ENCODE measurements around the gene MPP2.
"Not testable (repeated sequence)": the region's sequence is repeated elsewhere in the genome, so short reads cannot be mapped to it uniquely, and the experiment has no call there.

The MPP2 gene

DNA sequence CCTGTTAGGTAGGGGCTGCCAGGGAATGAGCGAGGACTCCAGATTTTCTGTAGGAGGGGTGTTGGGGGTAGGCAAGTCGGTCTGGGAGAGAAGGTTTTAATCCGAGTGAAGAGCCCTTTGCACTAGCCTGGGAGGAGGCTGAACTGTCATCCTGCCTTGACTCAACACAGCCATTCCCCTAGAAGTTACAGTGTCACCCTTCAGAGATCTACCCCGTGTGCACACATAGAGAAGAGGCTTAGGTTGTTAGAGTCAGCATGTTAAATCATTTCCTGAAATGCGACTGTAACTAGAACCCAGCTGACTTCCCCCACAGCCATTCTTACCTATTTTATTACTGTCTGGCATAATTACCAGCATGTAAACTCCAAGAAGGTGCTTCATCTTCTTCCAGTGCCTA lies 20.6 kb upstream of the MPP2 start:
- not testable (repeated sequence) for FAIRE-seq

DNA sequence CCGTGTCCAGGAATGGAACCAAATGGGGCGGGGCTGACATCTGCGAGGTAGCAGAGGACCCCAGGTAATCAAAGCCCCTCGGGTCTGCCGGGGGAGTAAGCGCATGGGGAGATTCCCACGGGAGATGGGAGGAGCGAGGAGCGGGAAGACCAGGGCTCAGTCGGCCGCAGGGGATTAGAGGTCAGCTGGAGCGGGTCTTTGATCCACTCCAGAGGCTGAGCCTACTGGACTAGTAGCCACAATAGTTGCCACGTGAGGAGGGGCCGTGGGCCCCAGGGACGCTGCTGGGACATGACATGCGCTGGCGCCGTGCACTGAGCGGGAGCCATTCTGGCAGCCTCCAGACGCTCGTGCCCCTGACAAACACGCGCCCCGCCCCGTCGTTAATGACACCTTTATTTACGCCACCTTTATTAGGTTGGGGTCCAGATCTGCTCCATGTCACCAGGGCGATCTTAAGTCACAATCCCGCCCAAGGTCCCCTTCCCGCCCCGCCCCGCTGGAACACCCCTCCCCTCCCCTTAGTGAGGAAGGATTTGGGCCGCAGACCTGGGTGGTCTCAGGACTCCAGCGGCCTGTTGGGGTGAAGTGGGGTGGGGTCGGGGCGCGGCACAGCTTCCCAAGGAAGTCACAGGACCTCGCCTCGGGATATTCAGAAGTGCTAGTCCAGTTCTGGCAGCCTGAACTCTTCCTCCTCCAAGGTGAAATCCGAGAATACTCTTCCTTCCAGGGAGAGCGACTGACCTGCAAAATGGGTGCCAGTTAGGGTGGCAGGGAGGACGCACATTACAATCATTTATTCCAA lies 19.9 kb upstream of the MPP2 start:
- no peak for FAIRE-seq

DNA sequence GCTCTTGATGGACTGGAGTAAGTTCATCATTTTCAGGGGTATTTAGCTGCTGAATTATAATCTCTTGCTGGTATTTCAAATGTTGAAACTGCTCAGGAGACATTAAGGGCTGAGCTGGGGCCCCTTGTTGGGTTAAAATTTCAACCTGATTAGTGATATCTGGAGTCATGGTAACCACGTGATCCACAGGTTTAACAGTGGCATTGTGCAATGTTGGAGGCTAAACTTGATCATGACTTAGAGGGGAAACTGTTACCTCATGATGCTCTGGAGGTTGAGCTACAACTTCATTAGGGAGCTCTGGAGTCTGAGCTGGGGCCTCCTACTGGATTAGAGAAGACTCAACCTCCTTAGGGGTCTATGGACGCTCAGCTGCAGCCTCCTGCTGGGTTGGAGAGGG lies 17.2 kb upstream of the MPP2 start:
- no peak for FAIRE-seq

DNA sequence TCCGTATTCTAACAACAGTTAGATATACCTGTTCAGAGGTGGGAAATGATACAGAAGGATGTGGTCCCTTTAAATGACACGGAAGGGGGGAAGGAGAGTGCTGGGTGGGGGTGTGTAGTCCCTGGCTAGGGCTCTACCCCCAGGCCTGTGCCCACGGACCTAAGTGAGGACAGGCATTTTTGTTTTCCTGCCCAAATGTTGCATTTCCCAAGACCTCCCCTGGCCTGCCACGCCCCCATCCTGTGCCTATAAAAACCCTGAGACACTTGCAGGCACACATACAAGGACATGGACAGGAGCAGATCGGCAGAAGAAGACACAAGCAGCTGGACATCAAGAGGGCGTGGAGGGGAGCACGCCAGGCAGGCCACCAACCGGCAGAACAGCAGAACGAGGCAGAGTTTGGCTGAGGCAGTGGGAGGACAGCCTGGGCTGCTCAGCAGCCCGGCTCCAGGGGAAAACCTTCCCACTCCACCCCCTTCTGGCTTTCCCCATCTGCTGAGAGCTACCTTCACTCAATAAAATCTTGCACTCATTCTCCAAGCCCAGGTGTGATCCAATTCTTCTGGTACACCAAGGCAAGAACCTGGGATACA lies 13.3 kb upstream of the MPP2 start:
- FAIRE-seq: no peak

DNA sequence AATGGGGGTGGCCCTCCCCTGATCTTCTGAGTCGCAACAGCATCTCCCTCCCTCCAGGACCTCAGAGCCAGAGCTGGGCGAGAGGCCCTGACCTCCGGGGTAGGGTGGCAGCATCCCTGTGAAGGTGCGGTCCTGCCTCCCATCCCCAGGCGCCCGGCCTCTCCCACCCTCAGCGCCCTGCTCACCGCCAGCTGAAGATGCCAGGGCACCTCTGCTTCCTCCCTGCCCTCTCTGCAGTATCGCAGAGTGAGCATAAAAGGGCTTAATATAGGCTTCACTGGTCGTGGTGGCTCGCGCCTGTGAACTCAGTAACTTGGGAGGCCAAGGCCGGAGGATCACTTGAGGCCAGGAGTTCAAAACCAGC lies 10.7 kb upstream of the MPP2 start:
- no peak for FAIRE-seq

DNA sequence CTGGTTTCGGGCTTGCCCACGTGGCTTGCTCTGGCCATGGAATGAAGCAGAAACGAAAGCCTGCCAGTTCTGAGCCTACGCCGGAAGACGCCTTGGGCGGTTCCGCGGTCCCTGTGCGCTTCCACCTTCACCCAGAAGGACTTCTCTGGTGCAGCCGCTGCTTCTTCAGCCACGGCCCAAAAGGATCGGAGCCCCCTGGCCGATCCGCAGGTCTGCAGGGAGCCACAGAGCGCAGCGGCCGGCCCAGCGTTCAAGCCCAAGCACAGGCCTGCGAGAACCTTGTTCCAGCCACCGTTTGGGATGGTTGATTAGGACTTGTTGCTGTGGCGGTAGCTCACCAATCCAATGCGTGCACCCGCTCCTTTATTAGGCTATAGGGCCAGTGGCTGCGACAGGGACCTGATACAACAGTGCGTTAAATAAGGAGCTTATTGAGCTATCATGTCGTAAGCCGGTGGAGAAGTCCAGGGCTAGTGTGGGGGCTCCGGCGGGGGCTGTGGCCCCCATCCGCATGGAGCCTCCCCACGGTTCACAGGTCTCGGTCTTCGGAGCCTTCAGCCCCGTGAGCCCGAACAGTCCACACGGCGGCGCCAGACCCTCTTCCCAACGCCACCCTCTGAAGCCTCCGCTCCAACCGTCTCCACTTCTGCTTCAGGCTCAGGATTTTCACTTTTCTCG lies 10.2 kb upstream of the MPP2 start:
- no peak for FAIRE-seq

DNA sequence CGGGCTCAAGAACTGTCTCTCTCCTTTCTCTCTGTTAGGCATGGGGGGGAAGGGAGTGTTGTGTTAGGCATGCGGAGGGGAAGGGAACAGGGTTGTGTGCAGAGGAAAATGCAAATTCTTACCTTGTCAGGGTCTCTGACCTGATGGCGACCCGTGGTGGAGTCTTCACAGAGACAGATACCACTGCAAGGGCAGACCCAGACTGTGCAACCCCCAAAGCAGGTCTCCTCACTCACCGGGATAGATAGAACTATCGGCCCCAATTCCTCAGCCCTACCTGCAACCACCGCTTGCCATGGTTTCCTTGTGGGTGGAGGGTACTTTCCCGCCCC lies 9.6 kb upstream of the MPP2 start:
- FAIRE-seq: no peak

DNA sequence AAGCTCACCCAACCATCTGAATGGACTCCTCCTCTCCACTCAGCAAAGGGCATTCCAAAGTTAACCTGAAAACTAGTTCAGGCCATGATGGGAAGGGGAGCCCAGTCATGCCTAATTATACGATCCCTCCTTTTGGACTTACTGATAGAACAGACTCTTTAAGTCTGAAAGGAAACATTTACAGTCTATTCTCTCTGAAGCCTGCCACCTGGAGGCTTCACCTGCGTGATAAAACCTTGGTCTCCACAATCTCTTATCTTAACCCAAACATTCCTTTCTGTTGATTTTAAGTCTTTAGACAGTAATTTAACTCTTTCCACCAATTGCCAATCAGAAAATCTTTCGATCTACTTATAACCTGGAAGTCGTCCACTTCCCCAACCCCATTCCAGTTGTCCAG lies 9.0 kb upstream of the MPP2 start:
- FAIRE-seq: no peak

DNA sequence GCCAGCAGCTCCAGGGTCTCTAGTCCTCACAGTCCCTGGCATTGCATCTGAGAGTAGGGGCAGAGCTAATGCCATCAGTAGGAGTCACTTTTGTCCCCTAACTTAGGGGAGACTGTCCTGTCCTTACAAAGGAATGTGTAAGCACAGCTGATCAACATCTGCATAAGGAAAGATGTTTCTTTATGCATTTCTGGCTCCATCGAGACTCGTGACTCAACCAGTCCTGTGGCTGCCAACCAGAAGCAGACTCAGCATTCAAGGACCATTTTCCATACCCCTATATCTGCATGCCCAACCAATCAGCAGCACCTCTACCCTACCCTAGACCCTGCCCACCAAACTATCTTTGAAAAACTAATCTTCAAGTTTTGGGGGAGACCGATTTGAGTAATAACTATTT lies 8.2 kb upstream of the MPP2 start:
- no peak for FAIRE-seq

DNA sequence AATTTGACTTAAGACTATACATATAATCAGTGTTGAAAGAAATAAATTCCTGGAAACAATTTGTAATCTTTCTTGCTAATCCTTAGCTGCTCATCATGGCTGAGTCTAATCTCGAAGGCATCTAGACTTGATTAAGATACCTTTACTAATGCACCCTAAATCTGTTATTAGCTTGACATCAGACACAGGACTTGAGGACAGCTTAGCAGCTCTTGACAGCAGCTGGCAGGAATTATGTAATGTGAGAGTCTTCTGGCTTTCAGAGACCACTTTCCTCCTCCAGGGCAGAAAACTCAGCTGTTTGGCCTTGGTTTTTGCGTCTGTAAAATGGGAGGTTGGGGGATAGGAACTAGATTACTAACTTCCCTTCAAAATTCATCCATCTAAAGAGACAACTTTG lies 7.1 kb upstream of the MPP2 start:
- FAIRE-seq: no peak

DNA sequence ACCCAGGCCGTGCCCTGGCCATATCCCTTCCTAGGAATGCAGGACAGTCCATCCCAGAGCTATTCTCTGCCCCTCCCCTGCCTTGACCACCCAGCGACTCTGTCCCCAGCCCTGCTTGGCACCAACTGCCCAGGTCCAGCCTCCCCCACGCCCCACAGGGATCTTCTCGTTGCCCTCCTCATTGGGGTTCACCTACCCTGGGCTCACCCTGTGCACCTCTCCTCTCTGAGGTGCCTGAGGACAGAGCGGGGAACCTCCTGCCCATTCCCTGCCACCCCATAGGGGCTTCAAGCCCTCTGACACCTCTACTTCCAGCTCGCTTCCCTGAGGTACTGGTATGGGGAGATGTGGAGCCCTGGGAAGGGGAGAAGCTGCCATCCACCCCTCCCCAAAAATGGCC lies 6.2 kb upstream of the MPP2 start:
- FAIRE-seq: no peak

DNA sequence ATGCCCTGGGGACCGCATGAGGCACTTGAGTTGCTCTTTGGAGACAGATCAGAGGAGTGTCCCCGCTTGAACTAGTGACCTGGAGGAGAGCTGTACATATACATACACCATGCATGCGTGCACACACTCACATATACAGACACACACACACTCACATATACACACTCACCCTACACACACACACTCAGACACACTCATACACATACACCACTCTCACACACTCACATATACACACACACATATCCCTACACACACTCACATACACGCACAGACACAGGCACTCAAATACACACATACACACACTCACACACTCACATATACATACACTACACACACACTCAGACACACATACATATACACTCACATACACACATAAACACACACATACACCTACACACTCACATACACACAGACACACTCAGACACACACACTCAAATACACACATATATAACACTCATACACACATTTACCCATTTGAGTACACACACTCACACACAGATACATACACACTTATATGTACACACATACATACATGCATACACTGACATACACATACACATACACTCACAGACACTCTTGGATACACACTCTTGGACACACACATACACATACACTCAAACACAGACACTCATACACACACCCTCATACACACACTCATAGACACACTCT lies 5.4 kb upstream of the MPP2 start:
- no peak for FAIRE-seq

DNA sequence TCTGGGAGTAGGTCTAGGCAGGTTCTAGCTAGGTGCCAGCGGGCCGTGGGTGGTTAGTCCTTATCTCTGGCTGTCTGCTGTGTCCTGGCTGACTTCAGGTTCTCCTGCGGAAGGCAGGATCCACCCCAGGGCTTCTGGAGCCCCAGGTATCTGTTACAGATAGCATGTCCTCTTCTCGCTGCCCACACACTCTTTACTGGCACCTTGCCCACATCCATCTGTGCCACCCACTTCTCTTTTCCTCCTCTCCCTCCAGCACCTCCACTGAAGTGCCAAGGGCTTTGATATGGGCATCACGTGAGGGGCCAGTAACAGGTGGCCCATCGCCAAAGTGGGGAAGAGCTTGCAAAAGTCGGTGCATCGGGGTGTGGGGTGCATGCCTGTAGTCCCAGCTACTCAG lies 4.6 kb upstream of the MPP2 start:
- FAIRE-seq: no peak

DNA sequence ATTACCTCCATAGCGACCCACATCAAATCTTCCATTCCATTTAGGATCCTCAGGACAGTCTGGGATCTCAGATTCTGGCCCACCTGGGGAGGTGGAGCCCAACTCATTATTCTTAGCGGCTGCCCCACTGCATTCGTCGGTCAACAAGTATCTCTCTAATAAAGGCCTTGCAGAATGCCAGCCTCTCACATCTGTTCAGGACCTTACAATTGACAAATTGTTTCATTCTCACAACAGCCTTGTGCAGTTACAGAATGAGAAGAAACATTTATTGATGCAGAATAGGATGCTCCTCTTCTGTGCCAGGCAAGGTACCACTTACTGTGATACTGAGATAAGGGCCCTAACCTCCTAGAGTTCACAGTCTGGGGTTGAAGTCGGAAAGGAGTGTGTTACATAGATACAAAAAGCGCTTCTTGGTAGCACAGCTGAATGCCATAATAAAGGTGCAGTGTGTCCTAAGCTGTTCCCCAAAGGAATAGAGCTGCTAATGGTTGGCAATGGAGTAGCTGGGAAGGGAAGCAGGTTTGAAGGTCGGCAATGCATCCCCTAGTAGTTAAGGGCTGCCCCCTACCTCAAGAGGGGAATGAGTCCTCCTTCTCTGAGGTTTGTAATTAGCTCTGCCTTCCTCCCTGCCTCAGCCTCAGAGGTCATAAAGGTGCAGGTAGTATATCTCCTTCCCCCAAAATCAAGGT lies 2.3 kb upstream of the MPP2 start:
- FAIRE-seq: no peak

DNA sequence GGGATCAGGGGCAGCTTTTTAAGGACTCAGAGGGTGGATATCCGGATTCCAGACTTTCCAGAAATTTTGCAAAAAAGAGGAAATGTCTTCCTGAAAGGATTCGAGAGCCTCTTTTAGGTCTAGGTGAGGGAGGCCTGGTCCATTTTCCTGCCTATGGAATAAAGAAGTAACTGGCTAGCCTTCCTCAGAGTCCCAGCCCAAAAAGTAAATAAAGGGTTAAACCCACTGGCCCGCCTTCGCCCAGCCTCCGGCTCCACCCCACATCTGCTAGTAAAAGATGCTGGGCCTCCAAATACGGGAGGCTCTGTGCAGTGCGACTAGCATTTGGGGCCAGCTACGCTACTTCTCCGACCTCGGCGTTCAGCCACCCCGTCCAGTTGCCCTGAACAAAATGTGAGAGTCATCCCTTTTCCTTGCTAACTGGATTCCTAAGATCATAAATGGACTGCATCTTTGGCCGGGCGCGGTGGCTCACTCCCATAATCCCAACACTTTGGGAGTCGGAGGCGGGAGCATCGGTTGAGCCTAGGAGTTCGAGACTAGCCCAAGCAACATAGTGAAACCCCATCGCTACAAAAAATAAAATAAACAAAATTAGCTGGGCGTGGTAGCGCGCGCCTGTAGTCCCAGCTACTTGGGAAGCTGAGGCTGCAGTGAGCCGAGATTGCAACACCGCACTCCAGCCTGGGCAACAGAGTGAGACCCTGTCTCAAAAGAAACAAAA lies 824 bp upstream of the MPP2 start:
- FAIRE-seq: peak; percentile 65

DNA sequence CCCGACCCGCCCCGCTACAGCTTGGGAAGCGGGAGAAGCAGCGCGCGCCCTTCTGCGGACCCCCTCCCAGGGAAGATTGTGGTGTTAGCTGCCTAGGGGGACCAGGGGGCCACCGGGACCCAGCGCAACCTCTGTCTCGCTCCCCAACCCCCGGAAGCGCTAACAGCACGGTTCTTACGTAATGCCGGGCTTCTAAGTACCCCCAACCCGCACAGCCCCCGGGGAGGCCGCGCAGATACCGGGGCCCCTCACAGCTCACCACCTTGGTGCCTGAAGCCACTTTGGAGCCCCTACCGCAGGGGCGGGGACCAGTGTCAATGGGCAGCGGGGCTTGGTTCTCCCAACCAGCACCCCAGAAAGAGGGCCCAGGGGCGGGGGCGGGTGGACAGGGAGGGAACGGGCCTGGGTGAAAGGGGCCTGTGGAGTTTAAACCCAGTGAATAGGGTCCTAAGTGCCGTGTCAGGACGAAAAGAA lies 348 bp downstream of the MPP2 start:
- no peak for FAIRE-seq

DNA sequence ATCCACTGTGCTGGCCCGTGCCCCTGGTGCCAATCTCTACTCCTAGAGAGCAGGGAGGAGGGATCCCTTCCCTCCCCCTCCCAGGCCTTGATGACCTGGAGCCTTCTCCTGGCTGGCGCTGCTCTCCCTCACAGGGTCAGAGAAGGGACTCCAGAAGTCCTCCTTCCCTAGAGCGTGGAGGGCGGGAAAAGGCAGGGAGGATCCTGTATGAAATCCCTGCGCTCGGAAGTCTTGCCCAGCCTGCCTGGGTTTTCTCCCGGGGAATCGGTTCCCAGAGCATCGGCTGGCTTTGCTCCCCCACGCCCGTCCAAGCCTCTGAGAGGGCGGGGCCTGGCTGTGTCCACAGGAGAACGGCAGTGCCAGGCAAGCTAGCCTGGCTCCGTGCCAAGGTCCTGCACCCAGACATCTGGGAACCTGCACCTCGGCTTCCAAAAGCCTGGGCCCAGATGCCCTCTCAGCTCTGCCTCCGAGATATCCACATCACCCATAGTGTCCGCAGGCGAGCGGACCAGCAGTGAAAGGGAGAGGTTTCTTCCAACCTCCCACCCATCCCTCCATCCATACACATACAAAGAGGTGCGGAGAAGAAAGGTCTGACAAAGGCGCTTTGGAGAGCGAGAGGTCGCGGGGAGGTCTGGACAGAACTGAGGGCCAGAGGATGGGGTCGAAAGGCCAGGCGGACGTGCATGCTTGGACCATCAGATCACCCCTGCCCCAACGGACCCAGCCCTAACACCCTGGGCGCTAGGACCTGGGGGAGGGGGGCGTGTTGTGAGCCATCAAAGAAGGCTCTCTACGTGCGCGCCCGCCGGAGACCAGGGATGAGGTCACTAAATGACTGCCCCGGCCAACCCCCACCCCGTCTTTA lies 1.1 kb downstream of the MPP2 start:
- no peak for FAIRE-seq

DNA sequence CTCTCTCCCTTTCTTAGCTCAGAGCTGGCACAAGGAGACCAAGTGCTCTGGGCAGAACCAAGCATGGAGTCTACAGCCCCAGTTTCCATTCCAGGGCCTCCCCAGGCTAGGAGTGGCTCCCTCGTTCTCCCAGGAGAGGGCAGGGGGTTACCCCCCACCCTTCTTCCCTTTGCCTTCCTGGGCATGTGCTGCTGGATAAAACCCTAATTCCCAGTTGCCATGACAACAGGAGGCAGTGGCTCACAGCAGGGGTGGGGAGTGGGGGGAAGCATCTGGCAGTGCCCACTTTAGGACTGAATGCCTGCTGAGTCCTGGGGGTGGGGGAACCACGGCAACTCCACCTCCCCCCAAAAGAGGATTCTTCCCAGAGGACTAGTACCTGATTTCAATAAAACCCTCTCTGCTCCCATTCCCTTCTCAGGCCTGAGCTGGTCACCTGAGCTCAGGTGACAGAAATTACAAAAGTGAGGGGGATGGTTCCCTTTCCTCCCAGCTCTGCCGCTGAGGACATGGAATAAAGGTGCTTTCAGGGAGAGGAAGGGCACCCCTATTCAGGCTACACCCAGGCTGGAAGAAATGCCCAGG lies 1.8 kb downstream of the MPP2 start:
- FAIRE-seq: no peak

DNA sequence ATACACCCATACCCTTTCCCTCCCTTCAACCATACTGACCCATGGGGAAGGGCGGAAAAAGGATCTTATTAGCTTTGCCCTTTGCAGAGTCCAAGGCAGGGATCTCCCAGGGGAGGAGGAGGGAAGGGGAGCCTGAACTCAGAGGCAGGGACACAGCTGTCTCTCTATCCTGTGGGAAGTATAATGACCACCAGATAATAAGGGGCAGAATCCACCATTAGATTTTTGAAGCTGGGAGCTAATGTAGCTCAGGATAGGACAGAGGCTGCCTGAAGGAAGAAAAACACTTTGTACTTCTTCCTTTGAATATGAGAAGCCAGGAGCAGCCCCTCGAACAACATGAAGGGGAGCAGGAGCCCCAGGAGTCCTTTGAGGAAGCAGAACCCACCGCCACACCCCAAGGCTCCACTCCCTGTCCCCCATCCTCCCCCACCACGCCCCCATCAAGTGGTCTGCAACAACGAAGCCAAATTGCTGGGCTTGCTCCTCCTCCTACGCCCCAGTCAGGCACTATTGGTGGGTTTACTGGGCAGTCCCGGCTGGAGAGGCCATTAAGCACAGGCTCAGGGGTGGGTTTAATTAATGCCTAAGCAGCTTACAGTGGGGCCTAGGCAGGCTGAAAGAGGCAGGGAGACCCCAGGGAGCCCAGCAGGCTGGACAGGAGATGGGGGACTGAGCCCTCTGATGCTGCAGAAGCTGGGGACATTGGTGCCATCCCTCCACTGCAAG lies 5.3 kb downstream of the MPP2 start:
- FAIRE-seq: no peak

Data from islet of Langerhans (tissue), 1 donor.